Mucosa of descending colon (tissue), 3 donors: Measurements from ENCODE around the gene TP63. TPM values are rescaled to one million over a fixed set of nuclear protein-coding genes. Genes with fewer than 3 reads are reported as not detected.

Experiments
- ATAC-seq: fragments of 200-7000 bp; cut with Tn5 transposase; one replicate; pipeline ENCODE4 v1.9.1; 2020; ENCODE audit warnings: mild to moderate bottlenecking, moderate library complexity
- DNase-seq, 3 donors: peaks; one replicate each; pipeline ENCODE4 v3.0.0-alpha.2; 2020
- H3K36me3 ChIP-seq: fragments of 200-600 bp; one replicate; pipeline ENCODE4 v1.8.0; 2021; ENCODE audit warnings: low read depth, mild to moderate bottlenecking
- H3K4me1 ChIP-seq: fragments of 200-600 bp; one replicate; pipeline ENCODE4 v1.8.0; 2021; ENCODE audit warnings: low read depth, mild to moderate bottlenecking
- H3K4me3 ChIP-seq: fragments of 200-600 bp; one replicate; pipeline ENCODE4 v1.8.0; 2021; ENCODE audit warnings: mild to moderate bottlenecking
- H3K9me3 ChIP-seq: fragments of 200-600 bp; one replicate; pipeline ENCODE4 v1.8.0; 2021; ENCODE audit warnings: mild to moderate bottlenecking
- CTCF ChIP-seq: fragments of 200-600 bp; IDR thresholded peaks from one replicate; pipeline ENCODE4 v1.8.0; 2022; ENCODE audit warnings: antibody characterized with exemption, mild to moderate bottlenecking
- intact Hi-C, 2 donors: fragments of 100-400 bp; cut with DNase I in 1 of 2; cut with micrococcal nuclease in 1 of 2; formaldehyde crosslinking; loops; one replicate each; pipeline versions ENCODE4 v1.11.0 to v1.11.1; 2022; cut with DNase I, micrococcal nuclease
- total RNA-seq, 3 donors: library from RNA; stranded (reverse); fragmentation: NEBNext Ultra II Directional in 2 of 3; extraction: Animal tissue kit (Norgen Biotek cat#: 25700) in 2 of 3; gene quantifications; one replicate each; pipeline versions ENCODE4 v1.2.1 to v1.2.4, GENCODE V29; 2021 to 2023
- donor health status: DM: no; HTN: no; CAD: no; lungs with moderate emphysema.
- donor health status: DM: no; HTN: no; CAD: no.
- donor health status: DM: no; HTN: yes; CAD: no.

TP63 gene
- total RNA-seq, 3 donors from 2014 or later, result 0.31 to 0.57 TPM; not detected in 1

- DNase-seq, result no peak
- ATAC-seq, result no peak
- no peak overlapping the region for H3K4me3 ChIP-seq
- H3K9me3 ChIP-seq, result no peaks in the 10 kb centered on the region
- H3K36me3 ChIP-seq, result no peaks in the 10 kb centered on the region
- H3K4me1 ChIP-seq, result no peaks in the 10 kb centered on the region
- intact Hi-C loops, result no loop called here
- TF ChIP-seq CTCF, result no peak
These were observed 240.2 kb downstream of the TP63 start for GRCh38 chr3:189871418-189871817.

GRCh38 chr3:189883113-189883753 is 252.0 kb downstream of the TP63 start:
- DNase-seq, result no peak
- H3K9me3 ChIP-seq, result no peaks in the 10 kb centered on the region
- intact Hi-C loops, result no loop called here
- no peaks in the 10 kb centered on the region for H3K4me1 ChIP-seq
- H3K4me3 ChIP-seq, result no peak overlapping the region
- no peak for ATAC-seq
- H3K36me3 ChIP-seq, result no peaks in the 10 kb centered on the region
- no peak for TF ChIP-seq CTCF

- TF ChIP-seq CTCF, result no peak
- no peaks in the 10 kb centered on the region for H3K4me1 ChIP-seq
- DNase-seq (no peak), ATAC-seq (no peak)
- no peaks in the 10 kb centered on the region for H3K36me3 ChIP-seq
- H3K4me3 ChIP-seq, result no peak overlapping the region
- no peaks in the 10 kb centered on the region for H3K9me3 ChIP-seq
- intact Hi-C loops, result no loop called here
These were observed 259.3 kb downstream of the TP63 start for GRCh38 chr3:189890496-189890895.

GRCh38 chr3:189896533-189896932 is 265.3 kb downstream of the TP63 start:
- no peaks in the 10 kb centered on the region for H3K4me1 ChIP-seq
- H3K4me3 ChIP-seq, result no peak overlapping the region
- TF ChIP-seq CTCF, result no peak

GRCh38 chr3:189897406-189897805 is 266.2 kb downstream of the TP63 start:
- Histone ChIP-seq H3K4me3 (no peak overlapping the region), H3K36me3 (no peaks in the 10 kb centered on the region), H3K4me1 (no peaks in the 10 kb centered on the region), H3K9me3 (no peaks in the 10 kb centered on the region)
- no peak for ATAC-seq
- intact Hi-C loops, result no loop called here
- DNase-seq, result no peak
- TF ChIP-seq CTCF, result no peak

More at GRCh38 chr3:189896533-189896932, 265.3 kb downstream of the TP63 start:
- DNase-seq (no peak), ATAC-seq (no peak)
- Histone ChIP-seq H3K36me3 (no peaks in the 10 kb centered on the region), H3K9me3 (no peaks in the 10 kb centered on the region)
- intact Hi-C loops, result no loop called here
